ENCODE measurements around the gene APBA1.
A peak's percentile ranks its signal among the peaks of the same experiment; 100 is the strongest.

APBA1 gene

DNA sequence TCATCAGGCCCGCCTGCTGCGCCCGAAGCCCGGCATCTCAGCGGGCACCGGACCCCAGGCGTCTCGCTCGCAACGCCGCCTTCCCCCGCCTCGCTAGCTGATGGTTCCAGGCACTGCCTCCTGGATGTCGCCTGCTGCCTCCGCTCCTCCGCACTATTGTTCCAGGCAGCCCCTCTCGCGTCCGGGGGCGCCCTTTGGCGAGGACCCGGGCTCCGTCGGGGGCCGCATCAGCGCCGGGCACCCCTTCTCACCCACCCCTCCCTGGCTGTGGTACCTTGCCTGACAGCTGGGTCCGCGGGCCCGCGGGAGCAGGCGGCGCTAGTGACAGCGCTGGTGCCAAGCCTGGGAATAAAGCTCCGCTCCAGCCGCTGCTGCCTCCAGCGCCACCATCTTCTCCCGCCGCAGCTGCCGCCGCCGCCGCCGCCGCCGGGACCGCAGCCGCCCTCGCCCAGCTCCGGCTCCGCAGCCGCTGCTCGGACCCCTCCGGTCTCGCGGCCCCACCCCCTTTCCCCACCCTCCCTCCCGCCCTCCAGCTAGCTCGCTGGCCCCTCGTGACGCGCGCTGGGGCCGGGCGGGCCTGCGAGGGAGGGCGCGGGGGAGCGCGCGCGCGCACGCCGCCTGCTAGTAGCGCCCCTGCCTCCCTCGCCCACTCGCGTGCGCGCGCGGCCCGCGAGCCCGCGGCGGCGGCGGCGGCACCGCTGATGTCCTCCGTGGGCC, at the start of gene APBA1:
APBA1 (minus strand) TSS at position 493 of the 717 bp plus-strand sequence.
- DNase-seq: peak; percentile 36 to 41

DNA sequence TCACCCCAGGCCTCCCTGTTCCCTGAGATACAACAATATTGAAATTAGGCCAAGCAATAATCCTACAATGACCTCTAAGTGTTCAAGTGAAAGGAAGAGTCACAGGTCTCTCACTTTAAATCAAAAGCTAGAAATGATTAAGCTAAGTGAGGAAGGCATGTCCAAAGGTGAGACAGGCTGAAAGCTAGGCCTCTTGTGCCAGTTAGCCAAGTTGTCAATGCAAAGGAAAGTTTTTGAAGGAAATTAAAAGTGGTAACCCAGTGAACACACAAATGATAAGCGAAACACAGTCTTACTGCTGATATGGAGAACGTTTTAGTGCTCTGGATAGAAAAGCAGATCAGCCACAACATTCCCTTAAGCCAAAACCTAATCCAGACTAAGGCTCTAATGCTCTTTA, 47.8 kb upstream of the APBA1 start:
- no peak for DNase-seq

DNA sequence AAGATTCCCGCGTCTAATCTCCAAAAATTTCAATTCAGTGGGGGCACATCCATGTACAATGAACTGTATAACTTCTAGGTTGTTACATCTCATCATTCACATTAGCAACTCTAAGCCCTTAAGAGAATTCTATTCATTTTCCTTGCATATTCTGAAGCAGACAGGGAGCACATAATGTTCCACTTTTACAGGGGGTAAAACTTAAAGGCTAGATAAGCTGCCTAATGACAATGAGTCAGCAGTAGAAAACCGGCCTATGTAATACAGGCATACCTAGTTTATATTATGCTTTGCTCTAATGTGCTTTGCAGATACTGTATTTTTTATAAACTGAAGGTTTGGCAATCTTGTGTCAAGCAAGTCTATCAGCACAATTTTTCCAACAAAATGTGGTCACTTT, 47.2 kb upstream of the APBA1 start:
- DNase-seq: no peak

DNA sequence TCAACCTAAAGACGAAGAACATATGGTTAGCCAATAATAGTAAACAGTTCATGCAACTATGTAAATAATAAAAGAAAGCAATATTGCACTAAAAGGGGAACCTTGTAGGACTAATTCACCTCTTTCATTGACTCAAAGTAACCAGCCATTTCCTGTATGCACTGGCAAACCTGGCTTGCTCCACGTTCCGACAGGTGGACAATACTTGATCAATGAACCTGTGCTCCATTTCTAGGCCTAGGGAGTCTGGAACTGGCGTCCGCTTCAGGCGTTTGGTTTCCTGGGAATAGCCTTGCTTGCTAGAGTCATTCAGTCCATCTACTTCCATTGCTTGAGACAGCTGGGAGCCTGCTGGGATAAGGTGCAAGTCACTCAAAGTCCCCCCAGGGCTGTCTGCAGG, 46.0 kb upstream of the APBA1 start:
- DNase-seq: no peak

DNA sequence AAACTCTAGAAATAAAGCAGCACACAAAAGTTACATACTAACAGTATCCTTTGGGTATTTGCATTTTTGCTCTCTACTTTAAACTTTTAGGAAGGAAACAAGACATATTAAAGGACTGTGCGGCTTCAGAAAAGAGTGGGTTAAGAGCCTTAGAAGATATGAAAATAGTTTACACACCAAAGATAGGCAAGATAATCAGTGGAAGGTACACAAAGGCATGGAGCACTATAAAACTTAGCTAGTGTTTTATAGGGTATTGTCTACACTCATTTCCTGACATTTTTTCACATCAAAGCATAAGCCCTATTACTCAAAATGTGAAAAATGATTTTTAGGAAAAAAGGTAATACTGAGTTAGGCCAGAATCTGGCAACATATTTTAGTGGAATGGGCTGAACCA, 43.7 kb upstream of the APBA1 start:
- no peak for DNase-seq

DNA sequence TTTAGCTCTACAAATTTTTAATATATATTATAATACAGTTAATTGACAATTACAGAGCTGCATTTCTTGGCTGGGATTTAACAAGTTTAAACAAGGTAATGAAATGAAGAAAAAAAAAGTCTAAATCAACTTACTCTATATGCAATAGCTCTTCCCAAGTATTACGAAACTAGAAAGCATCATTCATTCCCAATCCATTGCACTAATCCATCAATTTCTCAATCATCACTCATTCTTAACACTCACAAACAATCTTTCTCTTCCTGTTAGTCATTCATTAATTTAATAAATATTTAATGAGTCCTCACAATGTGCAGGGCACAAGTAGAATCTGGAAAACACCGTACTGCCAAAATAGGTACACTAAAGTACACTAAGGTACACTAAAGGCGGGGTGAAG, 42.9 kb upstream of the APBA1 start:
- no peak for DNase-seq

DNA sequence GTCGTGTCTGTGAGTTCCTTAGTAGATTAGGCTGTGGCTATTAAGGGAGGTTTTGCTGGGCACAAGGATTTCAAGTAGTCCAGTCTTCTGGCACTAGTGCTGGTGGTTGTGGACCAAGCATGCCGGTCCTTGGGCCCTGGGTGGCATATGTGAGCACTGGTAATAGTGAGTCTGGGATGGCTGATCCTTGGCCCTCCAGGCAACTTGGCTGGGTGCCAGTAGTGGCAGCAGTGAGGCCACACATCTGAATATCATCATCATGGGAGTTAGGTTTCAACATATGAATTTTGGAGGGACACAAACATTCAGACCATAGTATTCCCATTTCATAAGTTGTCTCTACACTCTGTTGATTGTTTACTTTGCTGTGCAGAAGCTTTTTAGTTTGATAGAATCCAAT, 25.3 kb upstream of the APBA1 start:
- no peak for DNase-seq

DNA sequence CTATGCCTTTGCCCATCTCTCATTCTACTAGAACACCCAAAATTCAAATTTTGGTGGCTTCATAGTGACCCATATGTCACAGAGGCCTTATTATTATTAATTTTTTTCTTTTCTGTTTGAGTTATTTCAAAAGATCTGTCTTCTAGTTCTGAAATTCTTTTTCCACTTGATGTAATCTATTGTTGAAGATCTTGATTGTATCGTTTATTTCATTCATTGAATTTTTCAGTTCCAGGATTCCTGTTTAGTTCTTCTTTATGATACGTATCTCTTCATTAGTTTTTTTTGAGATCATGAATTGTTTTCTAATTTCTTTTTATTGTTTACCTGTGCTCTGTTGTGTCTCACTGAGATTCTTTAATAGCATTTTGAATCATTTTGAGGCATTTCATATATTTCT, 24.6 kb upstream of the APBA1 start:
- no peak for DNase-seq

DNA sequence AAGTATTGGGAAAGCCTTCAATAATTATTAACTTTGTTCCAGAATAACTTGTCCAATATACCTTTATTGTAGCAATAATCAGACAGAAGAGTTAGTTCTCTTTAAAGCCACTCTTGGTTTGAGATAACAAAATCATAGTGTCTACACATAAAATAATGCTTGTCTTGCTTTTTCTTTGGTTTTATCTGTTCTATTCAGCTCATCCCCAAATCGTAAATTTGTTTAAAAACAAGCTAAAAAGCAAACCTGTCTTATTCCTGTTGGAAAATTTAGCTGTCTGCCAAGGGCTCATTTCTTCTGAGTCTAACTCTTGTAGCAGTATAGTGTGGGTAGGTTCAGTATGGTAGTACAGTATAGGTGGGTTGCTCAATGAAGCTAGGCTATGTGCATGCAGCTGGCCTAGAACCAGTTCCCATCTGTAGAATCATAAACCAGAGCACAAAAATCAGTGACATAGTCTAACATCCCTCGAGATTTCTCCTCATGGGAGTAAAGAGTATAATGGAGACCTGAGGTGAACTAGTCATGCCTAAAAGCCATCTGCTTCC, 17.9 kb upstream of the APBA1 start:
- no peak for DNase-seq

DNA sequence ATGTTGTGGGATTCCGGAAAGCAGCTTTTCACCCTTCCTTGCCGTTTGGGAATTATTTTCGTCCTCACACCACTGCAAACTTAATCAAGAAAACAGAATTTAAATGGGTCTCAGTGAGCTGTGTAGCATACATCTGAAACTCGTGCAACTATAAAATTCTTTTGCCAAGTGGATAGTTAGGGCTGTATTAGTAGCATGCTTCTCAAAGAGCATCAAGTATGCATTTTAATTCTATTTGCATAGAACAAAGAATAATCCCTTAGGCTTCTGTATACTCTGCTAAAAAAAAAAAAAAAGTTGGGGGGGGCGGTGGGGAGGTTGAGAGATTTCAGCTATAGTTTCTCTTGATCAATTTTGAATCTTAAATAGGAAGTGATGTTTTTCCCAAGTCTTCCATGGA, 11.8 kb upstream of the APBA1 start:
- DNase-seq: no peak

DNA sequence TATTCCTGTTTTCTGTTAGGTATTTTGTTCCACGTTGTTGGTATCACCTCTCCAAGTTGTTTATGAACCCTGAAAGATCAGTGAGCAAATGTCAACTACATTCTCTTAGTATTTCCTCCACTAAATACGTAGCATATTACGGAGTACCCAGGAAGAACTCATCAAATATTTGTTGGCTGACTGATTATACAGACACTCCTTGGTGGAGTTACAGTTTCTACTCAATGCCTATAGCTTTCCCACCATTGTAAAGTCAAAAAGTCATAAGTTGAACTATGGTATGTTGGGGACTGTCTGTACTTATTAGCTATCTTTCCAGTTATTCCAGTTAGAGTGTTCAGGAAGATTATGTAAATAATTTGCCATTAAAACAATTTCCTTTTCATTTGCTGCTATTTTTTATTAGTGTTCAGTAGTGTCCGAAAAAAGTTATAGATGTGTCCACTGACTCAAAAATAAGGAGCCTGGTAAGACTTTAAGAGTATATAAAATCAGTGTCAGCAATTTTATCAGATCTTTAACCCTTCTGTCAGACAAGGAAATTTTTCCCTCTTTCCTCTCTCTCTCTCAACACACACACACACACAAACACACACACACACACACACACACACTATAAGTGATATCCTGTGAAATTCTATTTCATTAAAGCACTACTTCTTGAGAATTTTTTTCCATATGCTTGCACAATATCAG, 6.8 kb upstream of the APBA1 start:
- no peak for DNase-seq

DNA sequence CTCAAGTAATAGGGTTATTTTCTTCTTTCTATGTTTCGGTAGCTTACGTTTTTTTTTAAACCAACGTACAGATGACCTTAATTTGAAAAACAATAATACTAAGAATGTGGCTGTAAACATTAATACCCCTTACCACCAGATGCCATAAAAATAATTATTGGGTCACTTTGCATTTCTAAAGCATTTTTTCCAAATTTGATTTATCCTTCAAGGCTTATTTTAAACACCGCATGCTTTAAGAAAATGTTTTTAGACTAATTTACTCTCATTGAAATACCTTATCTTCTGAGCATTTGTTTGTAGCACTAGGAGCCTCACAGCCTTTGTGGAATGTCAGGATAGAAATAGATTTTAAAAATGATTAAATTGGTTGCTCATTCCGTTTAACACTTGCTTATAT, 5.8 kb upstream of the APBA1 start:
- DNase-seq: no peak

DNA sequence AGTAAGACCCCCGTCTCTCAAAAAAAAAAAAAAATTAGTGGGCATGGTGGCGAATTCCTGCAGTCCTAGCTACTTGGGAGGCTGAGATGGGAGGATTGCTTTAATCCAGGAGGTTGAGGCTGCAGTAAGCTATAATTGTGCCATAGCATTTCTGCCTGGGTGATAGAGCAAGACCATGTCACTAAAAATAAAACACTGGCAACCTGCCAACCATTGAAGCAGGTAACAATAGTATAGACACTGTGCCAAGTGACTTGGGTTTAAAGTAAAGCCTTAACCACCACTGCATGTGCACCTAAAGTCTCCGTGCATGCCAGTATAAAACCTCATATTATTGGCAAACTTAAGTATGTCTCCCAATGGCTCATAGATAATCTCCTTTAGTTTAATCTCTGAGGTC, 3.4 kb upstream of the APBA1 start:
- DNase-seq: no peak

DNA sequence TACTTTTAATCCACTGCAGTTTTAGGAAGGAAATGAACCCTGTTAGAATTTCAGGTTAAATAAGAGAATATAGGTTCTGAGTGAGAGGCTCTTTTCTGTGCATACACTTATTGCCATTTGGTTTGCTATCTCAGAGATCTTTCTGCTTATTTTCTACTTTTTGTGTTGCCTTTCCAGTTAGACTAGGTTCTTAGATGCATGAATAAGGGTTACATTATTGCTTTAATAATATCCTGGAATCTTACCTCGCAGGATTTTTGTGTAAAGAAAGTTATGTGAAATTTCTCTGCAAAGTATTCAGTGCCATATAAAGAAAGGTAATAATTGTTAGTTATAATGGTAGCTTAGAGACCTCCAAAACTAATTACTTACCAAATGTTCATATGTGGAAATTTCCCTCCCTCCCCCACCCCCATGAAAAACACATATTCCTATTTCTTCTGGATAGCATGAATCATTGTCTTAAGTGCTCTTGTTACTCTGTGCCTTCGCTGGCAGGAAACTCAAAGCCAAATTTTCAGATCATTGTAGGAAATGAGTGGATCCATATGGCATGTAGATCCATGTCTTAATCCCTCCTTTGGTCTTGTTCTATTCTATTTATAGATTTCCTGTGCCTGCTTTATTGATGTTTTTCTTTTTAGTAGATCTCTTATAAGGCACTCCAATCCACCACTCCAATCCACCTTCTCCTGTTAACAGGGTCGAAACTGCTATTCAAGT, 2.7 kb upstream of the APBA1 start:
- DNase-seq: no peak

DNA sequence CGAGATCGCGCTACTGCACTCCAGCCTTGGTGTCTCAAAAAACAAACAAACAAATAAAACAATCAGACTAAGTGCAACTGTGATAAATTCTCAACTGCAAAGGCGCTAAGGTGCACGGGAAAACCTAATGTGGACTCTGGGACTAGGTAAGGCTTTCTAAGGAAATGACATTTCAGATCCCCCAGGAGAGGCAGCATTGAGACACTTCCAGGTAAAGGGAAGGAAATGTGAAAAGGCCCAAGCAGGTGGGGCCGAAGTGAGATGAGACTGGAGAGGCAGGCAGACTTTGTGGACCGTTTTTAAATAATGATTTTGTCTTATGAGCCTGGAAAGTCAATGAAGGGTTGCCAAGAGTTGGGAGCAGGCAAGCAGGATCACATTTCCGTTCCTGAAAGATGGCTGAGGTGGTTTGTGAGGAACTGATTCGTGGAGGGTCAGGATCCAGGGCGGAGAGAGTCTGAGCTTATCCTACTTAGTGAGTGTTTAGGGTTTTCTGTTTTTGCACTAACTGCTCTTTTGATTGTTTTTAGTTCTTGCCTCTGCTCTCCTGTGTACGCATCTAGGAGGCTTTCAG, 2.0 kb upstream of the APBA1 start:
- no peak for DNase-seq

DNA sequence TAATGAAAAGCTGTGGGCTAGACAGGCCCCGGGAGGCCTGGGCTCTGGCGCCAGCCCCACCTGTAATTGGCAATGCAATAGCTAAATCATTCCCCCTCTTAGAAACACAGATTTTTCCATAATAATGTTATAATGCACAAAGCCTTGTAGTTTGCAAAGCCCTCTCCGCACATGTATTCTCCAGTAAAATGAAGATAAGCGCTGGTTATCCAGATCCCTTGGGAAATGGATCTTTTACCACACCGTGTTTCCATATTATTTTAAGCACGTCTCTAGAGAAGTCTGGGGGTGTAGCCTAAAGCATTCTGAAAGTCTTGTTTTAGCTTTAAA, 1.1 kb upstream of the APBA1 start:
- DNase-seq: no peak

DNA sequence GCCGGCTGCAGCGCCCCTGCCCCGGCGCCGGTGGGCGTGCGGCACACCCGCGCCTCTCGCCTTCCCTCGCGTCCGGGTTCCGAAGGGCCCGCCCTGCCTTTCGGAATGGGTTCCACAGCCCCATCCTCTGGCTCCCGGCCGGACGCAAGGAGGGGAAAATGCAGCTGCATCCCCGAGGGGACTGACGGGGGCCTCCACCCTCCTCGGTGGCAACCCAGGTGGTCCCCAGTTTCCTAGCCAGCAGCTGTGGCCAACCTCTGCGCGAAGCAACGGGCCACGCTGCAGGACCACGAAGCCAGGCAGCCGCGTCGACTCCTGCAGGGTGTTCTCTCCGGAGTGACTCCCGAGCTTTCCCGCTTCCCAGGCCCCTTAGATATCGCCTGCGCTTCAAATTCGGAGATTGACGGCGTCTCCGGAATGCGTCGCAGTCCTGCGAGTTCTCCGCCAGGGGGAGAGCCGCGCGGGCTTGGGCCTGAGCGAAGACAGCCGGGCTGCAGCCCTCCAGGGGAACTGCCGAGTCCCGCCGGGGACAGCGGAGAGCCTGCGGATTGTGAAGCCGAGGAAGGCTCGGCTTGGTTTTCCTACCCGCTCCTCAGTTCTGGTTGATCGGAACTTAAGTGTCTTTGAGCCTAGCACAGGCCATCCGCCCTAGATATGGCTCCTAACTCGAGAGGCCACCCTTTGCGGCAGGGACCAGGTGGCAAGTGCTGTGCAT, 582 bp upstream of the APBA1 start:
- DNase-seq: peak; percentile 74 to 81

DNA sequence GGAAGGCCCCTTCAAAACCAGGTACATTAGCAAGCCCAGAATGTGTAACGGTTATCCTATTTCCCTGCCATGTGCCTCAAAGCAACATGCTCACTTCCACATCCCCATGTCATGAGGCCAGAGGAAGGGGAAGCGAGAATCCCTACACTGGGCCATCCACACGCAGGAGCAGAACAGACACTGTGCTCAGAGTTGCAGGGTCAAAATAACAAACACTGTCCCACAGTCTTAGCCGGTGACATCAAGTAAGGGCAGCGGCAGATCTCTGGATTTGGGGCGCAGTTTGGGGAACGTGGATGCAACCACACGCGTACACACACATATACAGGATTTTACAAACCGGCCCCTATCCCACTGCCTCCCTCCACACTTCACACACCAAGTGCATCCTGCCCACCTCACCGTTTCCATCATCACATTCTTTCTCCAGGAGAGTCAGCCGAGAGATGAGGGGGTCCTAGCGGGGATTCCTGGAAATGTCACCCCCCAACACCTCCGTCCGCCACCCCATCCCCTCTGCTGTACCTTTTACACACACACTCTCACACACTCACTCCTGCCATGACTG, 776 bp downstream of the APBA1 start:
- DNase-seq: no peak

DNA sequence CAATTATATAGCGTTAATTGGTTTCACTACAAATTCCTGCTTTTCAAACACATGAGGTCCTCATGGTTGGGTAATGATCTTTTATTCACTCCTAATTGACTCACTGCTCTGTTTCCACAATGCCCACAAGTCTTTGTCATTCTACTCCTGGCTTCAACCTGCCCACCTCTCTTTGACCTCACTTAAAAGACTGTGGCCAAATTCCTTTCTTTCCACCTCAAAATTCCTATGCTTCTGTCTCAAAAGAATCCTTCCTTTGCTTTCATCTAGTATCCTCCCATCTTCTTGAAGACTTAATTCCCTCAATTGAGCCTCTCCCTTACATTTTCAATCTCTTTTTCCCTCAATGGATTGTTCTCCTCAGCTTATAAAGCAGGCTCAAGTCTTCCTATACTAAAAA, 4.9 kb downstream of the APBA1 start:
- DNase-seq: no peak

DNA sequence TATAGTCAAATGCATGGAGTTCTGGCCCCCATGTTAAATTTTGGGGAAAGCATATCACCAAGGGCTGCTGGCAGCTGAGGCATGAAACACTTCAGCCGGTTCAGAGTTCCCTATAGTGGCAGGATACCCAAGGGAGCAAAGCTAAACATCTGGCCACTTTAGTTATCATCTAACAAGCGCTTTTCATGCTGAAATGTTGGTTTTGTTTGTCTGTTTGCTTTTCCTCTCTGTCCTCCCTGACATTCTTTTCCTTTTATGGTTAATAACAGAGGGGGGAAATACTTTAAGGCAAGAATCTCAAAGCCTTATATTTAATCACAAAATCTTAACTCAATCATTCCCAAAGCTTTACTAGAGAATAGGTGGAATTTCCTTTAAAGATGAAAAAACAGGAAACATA, 11.9 kb downstream of the APBA1 start:
- no peak for DNase-seq

DNA sequence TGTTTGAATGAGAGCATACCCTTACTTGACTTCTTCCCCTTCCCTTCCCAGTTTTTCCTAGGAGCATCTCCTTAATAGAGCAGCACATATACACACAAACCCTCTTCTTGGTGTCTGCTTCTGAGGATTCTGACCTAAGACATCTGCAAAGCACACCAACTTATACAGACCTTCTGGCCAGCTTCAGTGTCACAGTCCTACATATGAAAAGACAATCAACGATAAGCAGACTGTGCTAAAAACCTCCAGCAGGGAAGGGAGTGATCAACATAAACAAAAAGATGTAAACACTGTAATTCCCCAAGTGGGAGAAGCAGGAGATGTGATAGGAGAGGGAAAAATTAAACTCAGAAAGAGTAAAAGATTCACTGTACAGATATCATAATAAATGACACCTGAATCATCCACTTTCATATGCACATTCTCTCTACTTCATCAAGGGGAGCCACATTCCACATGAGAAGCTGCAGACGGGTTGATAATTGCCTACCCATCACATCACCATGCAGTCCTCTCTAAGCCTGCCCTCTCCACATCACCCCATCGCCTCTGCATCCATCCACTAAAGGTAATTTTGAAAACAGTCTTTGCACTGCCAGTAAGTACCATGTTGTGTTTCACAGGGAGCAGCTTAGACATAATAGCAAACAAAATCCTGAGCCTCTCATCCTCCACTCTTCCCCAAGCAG, 13.0 kb downstream of the APBA1 start:
- DNase-seq: no peak

DNA sequence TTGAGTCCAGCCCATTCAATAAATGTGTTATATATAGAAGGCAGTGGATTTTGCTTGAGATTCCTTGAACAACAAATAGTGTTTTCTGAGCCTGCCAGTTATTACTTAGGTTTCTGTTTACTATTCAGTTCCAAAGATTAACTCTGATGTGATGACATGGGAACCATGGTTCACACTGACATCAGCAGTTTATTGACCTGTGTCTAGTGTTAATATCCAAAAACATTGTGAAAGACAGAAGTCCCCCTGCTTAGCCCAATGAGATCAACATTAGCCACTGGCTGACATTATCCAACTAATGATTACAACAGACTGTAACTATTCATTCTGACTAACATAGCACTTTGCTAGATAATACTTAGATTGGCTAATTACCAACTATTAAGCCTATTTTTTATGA, 14.9 kb downstream of the APBA1 start:
- no peak for DNase-seq

Measured in activated CD4-positive, alpha-beta T cell treated with anti-CD3 and anti-CD28 coated beads, Interleukin-2, amount 50 U/mL, for 48 hours (primary cell).